Retina (tissue), 1 donor: ENCODE results near the gene NBEA.
A peak's percentile ranks its signal among the peaks of the same experiment; 100 is the strongest.

Source experiments
- DNase-seq: peaks from one replicate; pipeline ENCODE4 v3.0.0-alpha.2; 2016

The NBEA gene

GRCh38 chr13:35684432-35684831 is 742.4 kb downstream of the NBEA start:
- DNase-seq = no peak

- DNase-seq = no peak
Measured at GRCh38 chr13:35687336-35687735, 745.3 kb downstream of the NBEA start.

GRCh38 chr13:35690581-35691207 is 748.6 kb downstream of the NBEA start:
- DNase-seq = no peak

GRCh38 chr13:35693134-35693784 is 751.2 kb downstream of the NBEA start:
- no peak for DNase-seq

- no peak for DNase-seq
Measured at GRCh38 chr13:35694031-35694430, 752.0 kb downstream of the NBEA start.

- DNase-seq = no peak
Measured at GRCh38 chr13:35694549-35695447, 752.7 kb downstream of the NBEA start.

GRCh38 chr13:35695448-35695770 is 753.3 kb downstream of the NBEA start:
- no peak for DNase-seq

GRCh38 chr13:35697186-35697730 is 755.2 kb downstream of the NBEA start:
- DNase-seq = no peak

GRCh38 chr13:35698911-35699576 is 757.0 kb downstream of the NBEA start:
- no peak for DNase-seq

GRCh38 chr13:35699825-35700510 is 757.9 kb downstream of the NBEA start:
- DNase-seq = no peak

- DNase-seq = no peak
Measured at GRCh38 chr13:35700671-35701070, 758.6 kb downstream of the NBEA start.

GRCh38 chr13:35702316-35702715 is 760.2 kb downstream of the NBEA start:
- no peak for DNase-seq

GRCh38 chr13:35703061-35703460 is 761.0 kb downstream of the NBEA start:
- no peak for DNase-seq

- no peak for DNase-seq
Measured at GRCh38 chr13:35704331-35704730, 762.3 kb downstream of the NBEA start.

GRCh38 chr13:35706281-35706680 is 764.2 kb downstream of the NBEA start:
- DNase-seq = no peak

- no peak for DNase-seq
Measured at GRCh38 chr13:35706721-35707120, 764.7 kb downstream of the NBEA start.

- DNase-seq = peak; percentile 67
Measured at GRCh38 chr13:35711909-35712308, 769.8 kb downstream of the NBEA start.

GRCh38 chr13:35712907-35713761 is 771.1 kb downstream of the NBEA start:
- no peak for DNase-seq

GRCh38 chr13:35714121-35714520 is 772.1 kb downstream of the NBEA start:
- DNase-seq = no peak

- DNase-seq = peak; percentile 73
Measured at GRCh38 chr13:35714588-35715377, 772.7 kb downstream of the NBEA start.

GRCh38 chr13:35716186-35716585 is 774.1 kb downstream of the NBEA start:
- no peak for DNase-seq
